WTC11 (cell line): Measurements from ENCODE around the gene DLGAP4. TPM values are rescaled to one million over a fixed set of nuclear protein-coding genes. Genes with fewer than 3 reads are reported as not detected.

Source experiments
- ATAC-seq: fragments of 200-7000 bp; cut with Tn5 transposase; 2 replicates; pipeline ENCODE4 v1.10.0; 2021; ENCODE audit warnings: mild to moderate bottlenecking, moderate library complexity
- CTCF ChIA-PET: fragments of 300-600 bp; sonication (Branson Sonifier 250); formaldehyde crosslinking; loops from one replicate; lab custom pipeline; 2021; ENCODE audit warnings: antibody characterized with exemption; lab: Charles Lee
- POLR2A ChIA-PET: fragments of 350-600 bp; sonication (Branson Sonifier 250); formaldehyde crosslinking; loops from one replicate; lab custom pipeline; 2021; ENCODE audit warnings: antibody characterized with exemption; lab: Charles Lee
- DNase-seq: peaks from one replicate; pipeline ENCODE4 v3.0.0; 2021; ENCODE audit warnings: low spot score
- H3K27ac Mint-ChIP-seq: 2 replicates; pipeline ENCODE4 v1.8.0; 2021; ENCODE audit warnings: mixed read lengths
- H3K27me3 Mint-ChIP-seq: 2 replicates; pipeline ENCODE4 v1.8.0; 2021; ENCODE audit warnings: low read depth, mild to moderate bottlenecking, moderate library complexity, mixed read lengths
- H3K36me3 Mint-ChIP-seq: 2 replicates; pipeline ENCODE4 v1.8.0; 2021; ENCODE audit warnings: mixed read lengths
- H3K4me1 Mint-ChIP-seq: 2 replicates; pipeline ENCODE4 v1.8.0; 2022; ENCODE audit warnings: mixed read lengths
- H3K4me3 Mint-ChIP-seq: 2 replicates; pipeline ENCODE4 v1.8.0; 2021; ENCODE audit warnings: mild to moderate bottlenecking, moderate library complexity, mixed read lengths
- H3K9me3 Mint-ChIP-seq: 2 replicates; pipeline ENCODE4 v1.8.0; 2021; ENCODE audit warnings: mixed read lengths
- AR ChIP-seq: fragments of 250-450 bp; sonication (Bioruptor Pico); IDR thresholded peaks from 2 replicates; pipeline ENCODE4 v1.9.0; 2021; ENCODE audit warnings: mild to moderate bottlenecking
- ATF1 ChIP-seq: sonication (generic); formaldehyde crosslinking; IDR thresholded peaks from 2 replicates; pipeline ENCODE4 v1.8.1; 2023; ENCODE audit warnings: mild to moderate bottlenecking, moderate library complexity, missing genetic modification reagents
- ELF4 ChIP-seq: sonication (generic); formaldehyde crosslinking; IDR thresholded peaks from 2 replicates; pipeline ENCODE4 v1.8.1; 2022; ENCODE audit warnings: low read depth, mild to moderate bottlenecking, moderate library complexity, missing genetic modification reagents
- ETV6 ChIP-seq: sonication (generic); formaldehyde crosslinking; IDR thresholded peaks from 2 replicates; pipeline ENCODE4 v1.8.1; 2022; ENCODE audit warnings: mild to moderate bottlenecking, missing genetic modification reagents
- FOXJ3 ChIP-seq: sonication (generic); formaldehyde crosslinking; IDR thresholded peaks from 2 replicates; pipeline ENCODE4 v1.9.0; 2021; ENCODE audit warnings: missing genetic modification reagents, mild to moderate bottlenecking, borderline replicate concordance
- GTF2I ChIP-seq: fragments of 250-450 bp; sonication (Bioruptor Pico); conservative IDR thresholded peaks from 2 replicates; pipeline ENCODE4 v1.4.0; 2021; ENCODE audit warnings: mild to moderate bottlenecking
- JAZF1 ChIP-seq: fragments of 250-450 bp; sonication (Bioruptor Pico); IDR thresholded peaks from 2 replicates; pipeline ENCODE4 v1.9.0; 2021; ENCODE audit warnings: moderate library complexity, mild to moderate bottlenecking, inconsistent platforms
- PRRX2 ChIP-seq: fragments of 250-450 bp; sonication (Bioruptor Pico); IDR thresholded peaks from 2 replicates; pipeline ENCODE4 v1.8.0; 2021; ENCODE audit warnings: mild to moderate bottlenecking
- SOX15 ChIP-seq: fragments of 250-450 bp; sonication (Bioruptor Pico); IDR thresholded peaks from 2 replicates; pipeline ENCODE4 v1.9.0; 2021; ENCODE audit warnings: mild to moderate bottlenecking
- STAT6 ChIP-seq: sonication (generic); formaldehyde crosslinking; conservative IDR thresholded peaks from 2 replicates; pipeline ENCODE4 v1.8.1; 2023; ENCODE audit warnings: mild to moderate bottlenecking, low read depth, missing genetic modification reagents, moderate library complexity
- TEAD1 ChIP-seq: sonication (generic); formaldehyde crosslinking; IDR thresholded peaks from 2 replicates; pipeline ENCODE4 v1.8.0; 2022; ENCODE audit warnings: mild to moderate bottlenecking, missing genetic modification reagents
- TEAD4 ChIP-seq: sonication (generic); formaldehyde crosslinking; IDR thresholded peaks from 2 replicates; pipeline ENCODE4 v1.8.0; 2022; ENCODE audit warnings: mild to moderate bottlenecking, missing genetic modification reagents
- TP53 ChIP-seq: sonication (generic); formaldehyde crosslinking; IDR thresholded peaks from 2 replicates; pipeline ENCODE4 v1.8.1; 2023; ENCODE audit warnings: mild to moderate bottlenecking, missing genetic modification reagents
- ZNF138 ChIP-seq: sonication (generic); formaldehyde crosslinking; conservative IDR thresholded peaks from 2 replicates; pipeline ENCODE4 v1.8.1; 2022; ENCODE audit warnings: mild to moderate bottlenecking, moderate library complexity, missing genetic modification reagents
- ZNF263 ChIP-seq: sonication (generic); formaldehyde crosslinking; IDR thresholded peaks from 2 replicates; pipeline ENCODE4 v1.8.1; 2022; ENCODE audit warnings: low read depth, mild to moderate bottlenecking, moderate library complexity, missing genetic modification reagents
- ZNF281 ChIP-seq: sonication (generic); formaldehyde crosslinking; IDR thresholded peaks from 2 replicates; pipeline ENCODE4 v1.8.0; 2023; ENCODE audit warnings: mild to moderate bottlenecking, missing genetic modification reagents
- total RNA-seq: library from RNA; stranded (reverse); gene quantifications from 3 replicates; pipeline ENCODE4 v1.2.3, GENCODE V29; 2021
- TF ChIP-seq, protein P1 (sequence below): sonication (generic); formaldehyde crosslinking; IDR thresholded peaks from 2 replicates; pipeline ENCODE4 v1.8.1; 2022; ENCODE audit warnings: missing genetic modification reagents, borderline replicate concordance
- TF ChIP-seq, protein P2 (sequence below): fragments of 250-450 bp; sonication (Bioruptor Pico); IDR thresholded peaks from 2 replicates; pipeline ENCODE4 v1.9.0; 2021; ENCODE audit warnings: mild to moderate bottlenecking, borderline replicate concordance
- TF ChIP-seq, protein P3 (sequence below): fragments of 250-450 bp; sonication (Bioruptor Pico); IDR thresholded peaks from 2 replicates; pipeline ENCODE4 v1.9.0; 2021; ENCODE audit warnings: moderate library complexity, mild to moderate bottlenecking, inconsistent platforms, borderline replicate concordance
- TF ChIP-seq, protein P4 (sequence below): sonication (generic); formaldehyde crosslinking; IDR thresholded peaks from 2 replicates; pipeline ENCODE4 v1.8.0; 2022; ENCODE audit warnings: mild to moderate bottlenecking, missing genetic modification reagents

Gene DLGAP4
- total RNA-seq, 1 experiment from 2014 or later = 52.6 TPM

GRCh38 chr20:36407199-36407733 is 101.1 kb downstream of the DLGAP4 start:
- TF ChIP-seq TP53 (CRISPR knock-in tag) (no peak), SOX15 (no peak), ELF4 (CRISPR knock-in tag) (no peak), FOXJ3 (CRISPR knock-in tag) (no peak), PRRX2 (CRISPR knock-in tag) (no peak), AR (CRISPR knock-in tag) (no peak), TEAD1 (no peak), ETV6 (CRISPR knock-in tag) (no peak), ZNF263 (no peak), GTF2I (CRISPR knock-in tag) (no peak), JAZF1 (CRISPR knock-in tag) (no peak), TEAD4 (CRISPR knock-in tag) (no peak), ATF1 (CRISPR knock-in tag) (no peak), STAT6 (CRISPR knock-in tag) (no peak), ZNF281 (CRISPR knock-in tag) (no peak)
- TF ChIP-seq, protein P1, sequence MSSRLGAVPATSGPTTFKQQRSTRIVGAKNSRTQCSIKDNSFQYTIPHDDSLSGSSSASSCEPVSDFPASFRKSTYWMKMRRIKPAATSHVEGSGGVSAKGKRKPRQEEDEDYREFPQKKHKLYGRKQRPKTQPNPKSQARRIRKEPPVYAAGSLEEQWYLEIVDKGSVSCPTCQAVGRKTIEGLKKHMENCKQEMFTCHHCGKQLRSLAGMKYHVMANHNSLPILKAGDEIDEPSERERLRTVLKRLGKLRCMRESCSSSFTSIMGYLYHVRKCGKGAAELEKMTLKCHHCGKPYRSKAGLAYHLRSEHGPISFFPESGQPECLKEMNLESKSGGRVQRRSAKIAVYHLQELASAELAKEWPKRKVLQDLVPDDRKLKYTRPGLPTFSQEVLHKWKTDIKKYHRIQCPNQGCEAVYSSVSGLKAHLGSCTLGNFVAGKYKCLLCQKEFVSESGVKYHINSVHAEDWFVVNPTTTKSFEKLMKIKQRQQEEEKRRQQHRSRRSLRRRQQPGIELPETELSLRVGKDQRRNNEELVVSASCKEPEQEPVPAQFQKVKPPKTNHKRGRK = no peak
- TF ChIP-seq, all 79 proteins: peak for 0
- no peak for ATAC-seq
- no peak for DNase-seq
- POLR2A ChIA-PET = no interaction called here
- Mint-ChIP-seq H3K4me3 (no peak overlapping the region), H3K4me1 (no peaks in the 10 kb centered on the region), H3K27me3 (no peaks in the 10 kb centered on the region), H3K27ac (no peak overlapping the region), H3K36me3 (no peaks in the 10 kb centered on the region), H3K9me3 (peaks cover 6% of the 10 kb centered on the region)
- CTCF ChIA-PET = no interaction called here

DNA sequence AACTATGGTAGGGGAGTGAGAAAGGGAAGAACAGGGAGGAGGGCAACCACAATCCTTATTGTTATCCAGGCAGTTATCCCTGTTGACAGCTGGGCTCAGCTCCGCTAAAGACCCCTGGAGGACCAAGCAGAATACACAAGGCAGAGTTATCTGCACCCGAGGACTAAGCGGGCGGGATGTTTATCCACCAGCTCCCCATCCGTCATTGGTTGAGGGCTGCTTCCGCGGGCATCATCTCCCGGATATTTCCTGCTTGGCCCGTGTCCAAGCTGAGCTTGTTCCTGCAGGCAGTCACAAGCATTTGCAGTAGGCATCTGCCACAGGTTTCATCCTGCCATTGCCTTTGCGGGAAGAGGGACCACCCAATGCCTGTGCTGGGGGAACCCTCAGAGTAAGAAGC is 102.1 kb downstream of the DLGAP4 start:
- no peak overlapping the region for H3K27ac Mint-ChIP-seq
- H3K9me3 Mint-ChIP-seq = peaks cover 1% of the 10 kb centered on the region
- H3K36me3 Mint-ChIP-seq = no peaks in the 10 kb centered on the region
- no peaks in the 10 kb centered on the region for H3K4me1 Mint-ChIP-seq
- POLR2A ChIA-PET = no interaction called here
- peak; percentile 24; the same call in 1 of the 2 replicates for ATAC-seq
- CTCF ChIA-PET = interaction anchor here (0.6 to 2.0 kb wide), 5 partner anchors 9 to 415 kb away, joined by 3 to 13 read pairs (median 4); no protein-coding TSS in a partner anchor
- no peaks in the 10 kb centered on the region for H3K27me3 Mint-ChIP-seq
- H3K4me3 Mint-ChIP-seq = no peak overlapping the region
- no peak for DNase-seq
- TF ChIP-seq, protein P2, sequence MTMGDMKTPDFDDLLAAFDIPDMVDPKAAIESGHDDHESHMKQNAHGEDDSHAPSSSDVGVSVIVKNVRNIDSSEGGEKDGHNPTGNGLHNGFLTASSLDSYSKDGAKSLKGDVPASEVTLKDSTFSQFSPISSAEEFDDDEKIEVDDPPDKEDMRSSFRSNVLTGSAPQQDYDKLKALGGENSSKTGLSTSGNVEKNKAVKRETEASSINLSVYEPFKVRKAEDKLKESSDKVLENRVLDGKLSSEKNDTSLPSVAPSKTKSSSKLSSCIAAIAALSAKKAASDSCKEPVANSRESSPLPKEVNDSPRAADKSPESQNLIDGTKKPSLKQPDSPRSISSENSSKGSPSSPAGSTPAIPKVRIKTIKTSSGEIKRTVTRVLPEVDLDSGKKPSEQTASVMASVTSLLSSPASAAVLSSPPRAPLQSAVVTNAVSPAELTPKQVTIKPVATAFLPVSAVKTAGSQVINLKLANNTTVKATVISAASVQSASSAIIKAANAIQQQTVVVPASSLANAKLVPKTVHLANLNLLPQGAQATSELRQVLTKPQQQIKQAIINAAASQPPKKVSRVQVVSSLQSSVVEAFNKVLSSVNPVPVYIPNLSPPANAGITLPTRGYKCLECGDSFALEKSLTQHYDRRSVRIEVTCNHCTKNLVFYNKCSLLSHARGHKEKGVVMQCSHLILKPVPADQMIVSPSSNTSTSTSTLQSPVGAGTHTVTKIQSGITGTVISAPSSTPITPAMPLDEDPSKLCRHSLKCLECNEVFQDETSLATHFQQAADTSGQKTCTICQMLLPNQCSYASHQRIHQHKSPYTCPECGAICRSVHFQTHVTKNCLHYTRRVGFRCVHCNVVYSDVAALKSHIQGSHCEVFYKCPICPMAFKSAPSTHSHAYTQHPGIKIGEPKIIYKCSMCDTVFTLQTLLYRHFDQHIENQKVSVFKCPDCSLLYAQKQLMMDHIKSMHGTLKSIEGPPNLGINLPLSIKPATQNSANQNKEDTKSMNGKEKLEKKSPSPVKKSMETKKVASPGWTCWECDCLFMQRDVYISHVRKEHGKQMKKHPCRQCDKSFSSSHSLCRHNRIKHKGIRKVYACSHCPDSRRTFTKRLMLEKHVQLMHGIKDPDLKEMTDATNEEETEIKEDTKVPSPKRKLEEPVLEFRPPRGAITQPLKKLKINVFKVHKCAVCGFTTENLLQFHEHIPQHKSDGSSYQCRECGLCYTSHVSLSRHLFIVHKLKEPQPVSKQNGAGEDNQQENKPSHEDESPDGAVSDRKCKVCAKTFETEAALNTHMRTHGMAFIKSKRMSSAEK (CRISPR knock-in tag) = no peak
- TF ChIP-seq ZNF138 (CRISPR knock-in tag) = no peak
- TF ChIP-seq, protein P3, sequence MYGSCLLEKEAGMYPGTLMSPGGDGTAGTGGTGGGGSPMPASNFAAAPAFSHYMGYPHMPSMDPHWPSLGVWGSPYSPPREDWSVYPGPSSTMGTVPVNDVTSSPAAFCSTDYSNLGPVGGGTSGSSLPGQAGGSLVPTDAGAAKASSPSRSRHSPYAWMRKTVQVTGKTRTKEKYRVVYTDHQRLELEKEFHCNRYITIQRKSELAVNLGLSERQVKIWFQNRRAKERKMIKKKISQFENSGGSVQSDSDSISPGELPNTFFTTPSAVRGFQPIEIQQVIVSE = no peak
- TF ChIP-seq, protein P4, sequence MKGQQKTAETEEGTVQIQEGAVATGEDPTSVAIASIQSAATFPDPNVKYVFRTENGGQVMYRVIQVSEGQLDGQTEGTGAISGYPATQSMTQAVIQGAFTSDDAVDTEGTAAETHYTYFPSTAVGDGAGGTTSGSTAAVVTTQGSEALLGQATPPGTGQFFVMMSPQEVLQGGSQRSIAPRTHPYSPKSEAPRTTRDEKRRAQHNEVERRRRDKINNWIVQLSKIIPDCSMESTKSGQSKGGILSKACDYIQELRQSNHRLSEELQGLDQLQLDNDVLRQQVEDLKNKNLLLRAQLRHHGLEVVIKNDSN (CRISPR knock-in tag) = no peak
